ENCODE results near the gene ARHGAP15. TPM values are rescaled to one million over a fixed set of nuclear protein-coding genes. Genes with fewer than 3 reads are reported as not detected.
A peak's percentile ranks its signal among the peaks of the same experiment; 100 is the strongest.

ARHGAP15 gene
- total RNA-seq, 1 experiment from 2014 or later = 0.42 TPM

DNA sequence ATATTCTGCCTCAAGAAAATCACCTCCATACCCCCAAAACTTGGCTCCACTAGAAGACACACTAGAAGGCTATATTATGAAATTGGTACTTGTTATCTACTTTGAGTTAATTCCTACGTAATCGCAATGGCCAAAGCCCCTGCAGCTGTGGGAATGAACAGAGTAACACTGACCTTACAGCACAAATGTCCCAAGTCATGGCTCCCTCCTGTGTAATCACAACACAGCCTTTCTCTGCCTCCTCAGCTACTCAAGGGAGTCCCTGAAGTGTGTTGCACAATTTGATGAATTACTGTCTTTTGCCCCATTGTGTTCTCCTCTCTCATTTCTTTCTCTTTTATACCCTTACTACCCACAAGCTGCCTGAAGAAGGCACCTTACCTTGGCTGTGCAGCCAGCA lies 375.2 kb downstream of the ARHGAP15 start (continued):
- TF ChIP-seq YY1 (IDR thresholded peaks at IDR 0.05; ENCODE audit: extremely low read depth, insufficient replicate concordance, low read depth, low read length) = no peak
- no peak for TF ChIP-seq CBX3 (IDR thresholded peaks at IDR 0.05; ENCODE audit: low read depth)

DNA sequence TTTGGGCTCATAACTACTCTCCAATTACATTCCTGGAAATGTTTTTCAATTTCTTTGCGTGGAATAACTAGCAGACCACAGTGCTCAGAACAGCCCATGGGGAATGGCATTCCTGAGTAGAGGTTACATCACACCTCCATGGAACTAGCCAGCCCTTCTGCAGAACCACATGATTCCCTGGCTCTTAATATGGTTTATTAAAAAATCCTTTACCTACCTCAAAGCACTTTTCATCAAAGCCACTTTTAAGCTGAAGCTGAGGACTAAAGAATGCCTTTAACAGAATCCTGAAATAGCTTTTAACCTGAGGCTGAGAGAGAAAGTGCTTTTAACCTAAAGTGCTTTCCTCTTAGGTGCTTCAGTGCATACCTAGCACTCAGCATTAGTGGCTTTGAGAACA lies 376.3 kb downstream of the ARHGAP15 start:
- no peak for TF ChIP-seq RAD21 (IDR thresholded peaks at IDR 0.05; ENCODE audit: low read depth)
- TF ChIP-seq SP1 (IDR thresholded peaks at IDR 0.05; ENCODE audit: low read depth) = no peak
- no peak for TF ChIP-seq JUND (IDR thresholded peaks at IDR 0.05)
- TF ChIP-seq POLR2AphosphoS5 (IDR thresholded peaks at IDR 0.05; ENCODE audit: low read depth, low read length) = no peak
- no peak for TF ChIP-seq ZNF274 (IDR thresholded peaks at IDR 0.05; ENCODE audit: low read depth, low read length)
- TF ChIP-seq EZH2 (IDR thresholded peaks at IDR 0.05) = no peak
- TF ChIP-seq ELF1 (IDR thresholded peaks at IDR 0.05; ENCODE audit: borderline replicate concordance, low read depth) = no peak
- no peak for TF ChIP-seq EGR1 (IDR thresholded peaks at IDR 0.05; ENCODE audit: low read depth)
- TF ChIP-seq, protein P1, sequence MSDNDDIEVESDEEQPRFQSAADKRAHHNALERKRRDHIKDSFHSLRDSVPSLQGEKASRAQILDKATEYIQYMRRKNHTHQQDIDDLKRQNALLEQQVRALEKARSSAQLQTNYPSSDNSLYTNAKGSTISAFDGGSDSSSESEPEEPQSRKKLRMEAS (IDR thresholded peaks at IDR 0.05) = no peak
- Histone ChIP-seq H3K27ac (ENCODE audit: low read depth, low read length) (no peak overlapping the region), H3K4me2 (ENCODE audit: low read length) (no peak overlapping the region), H3K27me3 (ENCODE audit: insufficient read depth, low read length) (no peaks in the 10 kb centered on the region), H3K4me1 (ENCODE audit: control insufficient read depth in 1 of 2, insufficient read depth in 2 of 2, low read length in 2 of 2) (no peaks in the 10 kb centered on the region), H3K9me3 (ENCODE audit: control insufficient read depth in 1 of 2, insufficient read depth in 1 of 2, low read depth in 1 of 2, low read length in 2 of 2) (no peaks in the 10 kb centered on the region), H3K36me3 (ENCODE audit: control insufficient read depth in 1 of 2, insufficient read depth in 2 of 2, low read length in 2 of 2) (no peaks in the 10 kb centered on the region), H3K79me2 (ENCODE audit: insufficient read depth, low read length) (no peaks in the 10 kb centered on the region), H3K9ac (ENCODE audit: low read length) (no peak overlapping the region), H2AFZ (ENCODE audit: low read depth, low read length, poor library complexity, severe bottlenecking) (no peak overlapping the region), H3K4me3 (replicated peaks in 1 of 2; ENCODE audit: low read depth in 1 of 2, low read length in 2 of 2) (no peak overlapping the region), H4K20me1 (ENCODE audit: insufficient read depth) (no peaks in the 10 kb centered on the region), H3K9me2 (ENCODE audit: insufficient read depth) (no peaks in the 10 kb centered on the region)
- no TSS peak for BruUV-seq (replicated peaks)
- no peak for DNase-seq (ENCODE audit: low read depth, low spot score)
- CTCF ChIA-PET = no interaction called here
- intact Hi-C loops (cut with micrococcal nuclease) = no loop called here
- RAD21 ChIA-PET (ENCODE audit: low non-redundant PET in 1 of 2, low total read pairs in 2 of 2, uncharacterized antibody in 2 of 2, unreplicated experiment in 2 of 2) = no interaction called here
- no peak for ATAC-seq
- POLR2A ChIA-PET = no interaction called here

DNA sequence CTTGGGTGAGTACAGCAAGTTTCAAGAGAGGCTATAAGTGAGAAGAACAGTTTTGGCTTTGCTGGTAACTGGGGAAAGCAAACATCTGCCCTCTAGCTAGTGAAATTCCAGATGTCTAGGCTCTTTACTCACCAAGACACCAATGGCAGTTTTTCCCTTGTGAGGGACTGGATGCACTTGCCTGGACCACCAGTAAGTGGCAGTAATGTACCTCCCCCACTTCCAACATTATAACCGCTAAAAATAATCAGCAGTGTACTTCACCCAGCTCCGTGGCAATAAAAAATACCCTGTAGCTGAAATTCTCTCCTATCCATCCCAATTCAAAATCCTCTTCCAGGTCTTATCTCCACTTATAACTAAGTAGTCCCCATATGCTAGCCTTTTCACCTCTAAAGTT lies 383.9 kb downstream of the ARHGAP15 start:
- CTCF ChIA-PET = interaction anchor here (0.6 to 2.2 kb wide), 6 partner anchors 9 to 402 kb away, joined by 3 to 8 read pairs (median 3); no protein-coding TSS in a partner anchor
- POLR2A ChIA-PET = no interaction called here
- DNase-seq (ENCODE audit: low read depth, low spot score) = peak; percentile 19
- RAD21 ChIA-PET (ENCODE audit: low non-redundant PET in 1 of 2, low total read pairs in 2 of 2, uncharacterized antibody in 2 of 2, unreplicated experiment in 2 of 2) = no interaction called here
- H4K20me1 ChIP-seq (ENCODE audit: insufficient read depth) = no peaks in the 10 kb centered on the region
- no peaks in the 10 kb centered on the region for H3K36me3 ChIP-seq (ENCODE audit: control insufficient read depth in 1 of 2, insufficient read depth in 2 of 2, low read length in 2 of 2)
- no TSS peak for BruUV-seq (replicated peaks)
- no peaks in the 10 kb centered on the region for H3K4me1 ChIP-seq (ENCODE audit: control insufficient read depth in 1 of 2, insufficient read depth in 2 of 2, low read length in 2 of 2)
- intact Hi-C loops (cut with micrococcal nuclease) = no loop called here
- H2AFZ ChIP-seq (ENCODE audit: low read depth, low read length, poor library complexity, severe bottlenecking) = no peak overlapping the region
- H3K4me3 ChIP-seq (replicated peaks in 1 of 2; ENCODE audit: low read depth in 1 of 2, low read length in 2 of 2) = no peak overlapping the region
- H3K9me3 ChIP-seq (ENCODE audit: control insufficient read depth in 1 of 2, insufficient read depth in 1 of 2, low read depth in 1 of 2, low read length in 2 of 2) = no peaks in the 10 kb centered on the region
- peak; percentile 84 for ATAC-seq
- H3K27me3 ChIP-seq (ENCODE audit: insufficient read depth, low read length) = no peaks in the 10 kb centered on the region
- H3K9me2 ChIP-seq (ENCODE audit: insufficient read depth) = no peaks in the 10 kb centered on the region
- H3K4me2 ChIP-seq (ENCODE audit: low read length) = no peak overlapping the region
- no peaks in the 10 kb centered on the region for H3K79me2 ChIP-seq (ENCODE audit: insufficient read depth, low read length)
- H3K27ac ChIP-seq (ENCODE audit: low read depth, low read length) = no peak overlapping the region
- no peak overlapping the region for H3K9ac ChIP-seq (ENCODE audit: low read length)
- TF ChIP-seq YY1 (IDR thresholded peaks at IDR 0.05; ENCODE audit: extremely low read depth, insufficient replicate concordance, low read depth, low read length) (no peak), RAD21 (IDR thresholded peaks at IDR 0.05; ENCODE audit: low read depth) (peak; percentile 59), SRF (IDR thresholded peaks at IDR 0.05; ENCODE audit: low read depth) (no peak), JUND (IDR thresholded peaks at IDR 0.05) (no peak), CBX3 (IDR thresholded peaks at IDR 0.05; ENCODE audit: low read depth) (no peak), CEBPB (IDR thresholded peaks at IDR 0.05; ENCODE audit: low read depth) (no peak)
- TF ChIP-seq, protein P2, sequence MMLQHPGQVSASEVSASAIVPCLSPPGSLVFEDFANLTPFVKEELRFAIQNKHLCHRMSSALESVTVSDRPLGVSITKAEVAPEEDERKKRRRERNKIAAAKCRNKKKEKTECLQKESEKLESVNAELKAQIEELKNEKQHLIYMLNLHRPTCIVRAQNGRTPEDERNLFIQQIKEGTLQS (IDR thresholded peaks at IDR 0.05) = no peak
- TF ChIP-seq, protein P3, sequence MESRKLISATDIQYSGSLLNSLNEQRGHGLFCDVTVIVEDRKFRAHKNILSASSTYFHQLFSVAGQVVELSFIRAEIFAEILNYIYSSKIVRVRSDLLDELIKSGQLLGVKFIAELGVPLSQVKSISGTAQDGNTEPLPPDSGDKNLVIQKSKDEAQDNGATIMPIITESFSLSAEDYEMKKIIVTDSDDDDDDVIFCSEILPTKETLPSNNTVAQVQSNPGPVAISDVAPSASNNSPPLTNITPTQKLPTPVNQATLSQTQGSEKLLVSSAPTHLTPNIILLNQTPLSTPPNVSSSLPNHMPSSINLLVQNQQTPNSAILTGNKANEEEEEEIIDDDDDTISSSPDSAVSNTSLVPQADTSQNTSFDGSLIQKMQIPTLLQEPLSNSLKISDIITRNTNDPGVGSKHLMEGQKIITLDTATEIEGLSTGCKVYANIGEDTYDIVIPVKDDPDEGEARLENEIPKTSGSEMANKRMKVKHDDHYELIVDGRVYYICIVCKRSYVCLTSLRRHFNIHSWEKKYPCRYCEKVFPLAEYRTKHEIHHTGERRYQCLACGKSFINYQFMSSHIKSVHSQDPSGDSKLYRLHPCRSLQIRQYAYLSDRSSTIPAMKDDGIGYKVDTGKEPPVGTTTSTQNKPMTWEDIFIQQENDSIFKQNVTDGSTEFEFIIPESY (IDR thresholded peaks at IDR 0.05; ENCODE audit: extremely low read depth, insufficient replicate concordance, low read length) = no peak
- TF ChIP-seq, protein P4, sequence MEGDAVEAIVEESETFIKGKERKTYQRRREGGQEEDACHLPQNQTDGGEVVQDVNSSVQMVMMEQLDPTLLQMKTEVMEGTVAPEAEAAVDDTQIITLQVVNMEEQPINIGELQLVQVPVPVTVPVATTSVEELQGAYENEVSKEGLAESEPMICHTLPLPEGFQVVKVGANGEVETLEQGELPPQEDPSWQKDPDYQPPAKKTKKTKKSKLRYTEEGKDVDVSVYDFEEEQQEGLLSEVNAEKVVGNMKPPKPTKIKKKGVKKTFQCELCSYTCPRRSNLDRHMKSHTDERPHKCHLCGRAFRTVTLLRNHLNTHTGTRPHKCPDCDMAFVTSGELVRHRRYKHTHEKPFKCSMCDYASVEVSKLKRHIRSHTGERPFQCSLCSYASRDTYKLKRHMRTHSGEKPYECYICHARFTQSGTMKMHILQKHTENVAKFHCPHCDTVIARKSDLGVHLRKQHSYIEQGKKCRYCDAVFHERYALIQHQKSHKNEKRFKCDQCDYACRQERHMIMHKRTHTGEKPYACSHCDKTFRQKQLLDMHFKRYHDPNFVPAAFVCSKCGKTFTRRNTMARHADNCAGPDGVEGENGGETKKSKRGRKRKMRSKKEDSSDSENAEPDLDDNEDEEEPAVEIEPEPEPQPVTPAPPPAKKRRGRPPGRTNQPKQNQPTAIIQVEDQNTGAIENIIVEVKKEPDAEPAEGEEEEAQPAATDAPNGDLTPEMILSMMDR (IDR thresholded peaks at IDR 0.05 in 2 of 3, conservative IDR thresholded peaks at IDR 0.05 in 1 of 3; ENCODE audit: borderline replicate concordance in 1 of 3, insufficient read depth in 1 of 3, low read depth in 2 of 3, low read length in 2 of 3) = peak; percentile 20 to 82 (median 76); a peak in 5 of 6 replicates
